NK-92 (cell line): ENCODE data around the gene NHS.
"Not testable (repeated sequence)": the region's sequence is repeated elsewhere in the genome, so short reads cannot be mapped to it uniquely, and the experiment has no call there.

Experiments
- DNase-seq: peaks from one replicate; lab custom pipeline; 2025; ENCODE audit not compliant: unreplicated experiment; lab: John Stamatoyannopoulos, UW

Gene NHS

GRCh38 chrX:17544821-17545220, 169.8 kb downstream of the NHS start:
- no peak for DNase-seq

GRCh38 chrX:17546356-17546755, 171.4 kb downstream of the NHS start:
- no peak for DNase-seq

- DNase-seq = no peak
Measured at GRCh38 chrX:17547658-17548057, 172.7 kb downstream of the NHS start.

GRCh38 chrX:17549107-17549651, 174.2 kb downstream of the NHS start:
- DNase-seq = no peak

- no peak for DNase-seq
Measured at GRCh38 chrX:17550011-17550410, 175.0 kb downstream of the NHS start.

GRCh38 chrX:17552044-17552650, 177.1 kb downstream of the NHS start:
- DNase-seq = no peak

- no peak for DNase-seq
Measured at GRCh38 chrX:17553469-17553868, 178.5 kb downstream of the NHS start.

- DNase-seq = no peak
Measured at GRCh38 chrX:17553961-17554482, 179.0 kb downstream of the NHS start.

GRCh38 chrX:17554914-17555313, 179.9 kb downstream of the NHS start:
- no peak for DNase-seq

- no peak for DNase-seq
Measured at GRCh38 chrX:17555846-17556245, 180.8 kb downstream of the NHS start.

GRCh38 chrX:17559728-17560379, 184.9 kb downstream of the NHS start:
- DNase-seq = no peak

GRCh38 chrX:17560385-17560784, 185.4 kb downstream of the NHS start:
- no peak for DNase-seq

GRCh38 chrX:17563076-17563475, 188.1 kb downstream of the NHS start:
- DNase-seq = no peak

GRCh38 chrX:17563515-17563914, 188.5 kb downstream of the NHS start:
- no peak for DNase-seq

GRCh38 chrX:17564689-17565409, 189.8 kb downstream of the NHS start:
- DNase-seq = no peak

GRCh38 chrX:17566740-17567139, 191.7 kb downstream of the NHS start:
- DNase-seq = no peak

GRCh38 chrX:17567187-17567586, 192.2 kb downstream of the NHS start:
- DNase-seq = no peak

GRCh38 chrX:17567821-17568220, 192.8 kb downstream of the NHS start:
- DNase-seq = no peak

- not testable (repeated sequence) for DNase-seq
Measured at GRCh38 chrX:17568804-17569203, 193.8 kb downstream of the NHS start.

GRCh38 chrX:17579026-17579425, 204.0 kb downstream of the NHS start:
- DNase-seq = no peak

GRCh38 chrX:17580539-17581152, 205.6 kb downstream of the NHS start:
- DNase-seq = no peak
